K562 (cell line): Measurements from ENCODE around the gene CPZ. TPM values are rescaled to one million over a fixed set of nuclear protein-coding genes. Genes with fewer than 3 reads are reported as not detected.

Experiments used
- ATAC-seq: fragments of 200-7000 bp; cut with Tn5 transposase; 3 replicates; pipeline ENCODE4 v1.9.1; 2020; ENCODE audit warnings: moderate library complexity
- BruUV-seq: library from RNA; stranded (reverse); fragments of 400-500 nt; replicated peaks from 2 replicates; lab custom pipeline; 2021; lab: Mats Ljungman, UMichigan
- CTCF ChIA-PET: fragments of 300-600 bp; formaldehyde crosslinking; extraction: SDS; loops from one replicate; lab custom pipeline; 2021; ENCODE audit warnings: low intra/inter-chr PET ratio; lab: Yijun Ruan, JAX
- POLR2A ChIA-PET: fragments of 300-600, 350-650 bp; sonication (Branson Sonifier 250); formaldehyde crosslinking; extraction: SDS; loops from one replicate; lab custom pipeline; 2021; ENCODE audit warnings: antibody characterized with exemption, inconsistent platforms; lab: Yijun Ruan, JAX
- DNase-seq, 4 experiments: peaks; one replicate each; pipeline versions ENCODE4 v3.0.0 to v3.0.0-alpha.2; 2011 to 2018; ENCODE audit warnings: low spot score in 3 of 4, mixed read lengths in 3 of 4; ENCODE audit errors: extremely low read depth in 1 of 4
- FAIRE-seq: peaks from 2 replicates; lab custom pipeline; 2011; peaks lifted over from hg19 to GRCh38; lab: Jason Lieb, UNC
- H2AFZ ChIP-seq: 2 replicates; pipeline ENCODE4 v1.6.0; 2011; ENCODE audit warnings: low read depth, low read length, control low read depth, inconsistent platforms
- H3K27ac ChIP-seq: fragments of 200-600 bp; 3 replicates; pipeline ENCODE4 v1.8.0; 2011; ENCODE audit warnings: low read depth, mild to moderate bottlenecking, control low read depth, inconsistent platforms, low read length, moderate library complexity, mixed read lengths; ENCODE audit errors: extremely low read depth
- H3K27me3 ChIP-seq, 2 experiments: fragments of 300-600 bp in 1 of 2; 2 replicates in 1 of 2; 3 replicates in 1 of 2; pipeline versions ENCODE4 v1.6.0 to v1.8.0; 2011; ENCODE audit warnings: inconsistent platforms in 2 of 2, low read length in 2 of 2, mild to moderate bottlenecking in 1 of 2, mixed read lengths in 1 of 2, moderate library complexity in 1 of 2; ENCODE audit not compliant: control insufficient read depth in 2 of 2, insufficient read depth in 2 of 2
- H3K36me3 ChIP-seq: fragments of 300-600 bp; 3 replicates; pipeline ENCODE4 v1.8.0; 2011; ENCODE audit warnings: mild to moderate bottlenecking, low read length, inconsistent platforms; ENCODE audit not compliant: control insufficient read depth, insufficient read depth
- H3K4me1 ChIP-seq, 2 experiments: fragments of 200-600 bp in 1 of 2; replicated peaks in 1 of 2; 2 replicates in 1 of 2; 3 replicates in 1 of 2; pipeline versions ENCODE4 v1.5.1 to v1.8.0; 2011; ENCODE audit warnings: inconsistent platforms in 2 of 2, low read length in 2 of 2, mild to moderate bottlenecking in 1 of 2, mixed read lengths in 1 of 2, moderate library complexity in 1 of 2; ENCODE audit not compliant: control insufficient read depth in 2 of 2, insufficient read depth in 2 of 2
- H3K4me2 ChIP-seq: 2 replicates; pipeline ENCODE4 v1.6.1; 2011; ENCODE audit warnings: low read length, control low read depth, inconsistent platforms, mixed read lengths; ENCODE audit not compliant: insufficient read depth
- H3K4me3 ChIP-seq: fragments of 200-600 bp; sonication (generic), shearing (Covaris generic); 2 replicates; pipeline ENCODE4 v1.5.1; 2016; ENCODE audit warnings: control low read depth, inconsistent platforms
- H3K79me2 ChIP-seq: fragments of 200-600 bp; 3 replicates; pipeline ENCODE4 v1.8.0; 2011; ENCODE audit warnings: low read length, inconsistent platforms; ENCODE audit not compliant: control insufficient read depth, insufficient read depth
- H3K9ac ChIP-seq, 2 experiments: 2 replicates each; pipeline versions ENCODE4 v1.6.0 to v1.6.1; 2011; ENCODE audit warnings: low read depth in 2 of 2, low read length in 2 of 2, control low read depth in 1 of 2, inconsistent platforms in 1 of 2, mild to moderate bottlenecking in 1 of 2, mixed read lengths in 1 of 2; ENCODE audit not compliant: insufficient read depth in 1 of 2
- H3K9me1 ChIP-seq: one replicate; pipeline ENCODE4 v1.6.0; 2011; ENCODE audit warnings: inconsistent platforms, mild to moderate bottlenecking, low read length, moderate library complexity; ENCODE audit not compliant: control insufficient read depth, insufficient read depth
- H3K9me3 ChIP-seq: replicated peaks from 2 replicates; pipeline ENCODE4 v1.5.1; 2011; ENCODE audit warnings: low read depth, low read length, inconsistent platforms; ENCODE audit not compliant: control insufficient read depth, insufficient read depth
- H4K20me1 ChIP-seq: replicated peaks from 2 replicates; pipeline ENCODE4 v1.6.1; 2011; ENCODE audit warnings: low read length, inconsistent platforms, mixed read lengths; ENCODE audit not compliant: control insufficient read depth, insufficient read depth
- GTF2A2 ChIP-seq: IDR thresholded peaks from 2 replicates; pipeline ENCODE4 v1.6.1; 2016; ENCODE audit warnings: mild to moderate bottlenecking, missing genetic modification characterization, missing compliant biosample characterization
- KLF6 ChIP-seq: fragments of 250-450 bp; sonication (Bioruptor Pico); IDR thresholded peaks from 2 replicates; pipeline ENCODE4 v1.4.0; 2020; ENCODE audit warnings: mild to moderate bottlenecking, moderate library complexity, borderline replicate concordance
- NBN ChIP-seq: fragments of 450-650 bp; IDR thresholded peaks from 2 replicates; pipeline ENCODE4 v1.6.1; 2016; ENCODE audit warnings: low read depth, mild to moderate bottlenecking
- NR3C1 ChIP-seq: sonication (generic); formaldehyde crosslinking; IDR thresholded peaks from 2 replicates; pipeline ENCODE4 v1.8.1; 2022; ENCODE audit warnings: missing genetic modification reagents
- NUFIP1 ChIP-seq: fragments of 450-650 bp; IDR thresholded peaks from 2 replicates; pipeline ENCODE4 v1.6.1; 2018; ENCODE audit not compliant: partially characterized antibody
- ZBTB1 ChIP-seq: sonication (generic); formaldehyde crosslinking; IDR thresholded peaks from 2 replicates; pipeline ENCODE4 v1.8.1; 2023; ENCODE audit warnings: missing genetic modification reagents, low read depth, mild to moderate bottlenecking, borderline replicate concordance
- ZNF24 ChIP-seq: fragments of 450-650 bp; IDR thresholded peaks from 2 replicates; pipeline ENCODE4 v1.6.1; 2016
- ZNF589 ChIP-seq: fragments of 200-800 bp; sonication (Bioruptor generic); IDR thresholded peaks from 2 replicates; pipeline ENCODE4 v1.6.1; 2016; ENCODE audit warnings: low read depth, missing genetic modification characterization, missing compliant biosample characterization
- WGBS: fragments of 100-300 bp; shearing (Covaris generic); methylation state at CpG from one replicate; pipeline ENCODE4 v1.1.6; 2016; ENCODE audit warnings: low coverage, mixed read lengths; ENCODE audit not compliant: insufficient coverage; ENCODE audit errors: missing lambda C conversion rate; 5-methylcytosine and 5-hydroxymethylcytosine counted together
- in situ Hi-C: fragments of 300-500 bp; cut with MboI; formaldehyde crosslinking; loops from 4 replicates; pipeline ENCODE4 v1.15.0; 2018; ENCODE audit warnings: inconsistent platforms, mixed read lengths
- intact Hi-C: fragments of 100-400 bp; cut with micrococcal nuclease; formaldehyde crosslinking; loops from 2 replicates; pipeline ENCODE4 v1.14.2; 2022
- polyA plus RNA-seq, 8 experiments: library from polyadenylated mRNA; depleted of rRNA in 4 of 8; stranded (reverse) in 5 of 8; unstranded in 3 of 8; fragments of >200 nt; fragmentation: Nextera tagmentation in 2 of 8; fragmentation: Illumina TruSeq in 1 of 8; extraction: Ambion mirVana in 2 of 8; extraction: Trizol in 1 of 8; gene quantifications; 2 replicates each; pipeline versions ENCODE4 v1.2.1 to v1.2.3, GENCODE V29; 2011 to 2014; ENCODE audit warnings: inconsistent platforms in 1 of 8, missing spikeins in 1 of 8
- total RNA-seq, 7 experiments: library from RNA; depleted of rRNA in 6 of 7; stranded (reverse); fragments of >200 nt in 6 of 7; fragmentation: Illumina TruSeq in 2 of 7; extraction: Trizol in 2 of 7; gene quantifications; 2 replicates each; pipeline versions ENCODE4 v1.2.1 to v1.2.3, GENCODE V29; 2011 to 2021; ENCODE audit warnings: low replicate concordance in 1 of 7
- TF ChIP-seq, protein P1 (sequence below): fragments of 250-450 bp; sonication (Bioruptor Pico); IDR thresholded peaks from 2 replicates; pipeline ENCODE4 v1.4.0; 2020; ENCODE audit warnings: mild to moderate bottlenecking, moderate library complexity

CPZ gene
- total and polyA plus RNA-seq, 9 of the 15 experiments (the other 6 are each of a cell fraction or from before 2014, with no cell fraction given), result 0.06 to 2.2 (median 1.2) TPM; not detected in 1

- Histone ChIP-seq H3K9me1 (no peaks in the 10 kb centered on the region), H4K20me1 (no peaks in the 10 kb centered on the region), H3K4me3 (no peak overlapping the region), H3K36me3 (no peaks in the 10 kb centered on the region), H3K27ac (no peak overlapping the region), H3K9ac (no peak overlapping the region), H3K79me2 (no peaks in the 10 kb centered on the region), H3K27me3 (peaks cover 0 to 6% of the 10 kb centered on the region in 2 experiments; a peak in 1 of 5 replicates), H3K4me2 (no peak overlapping the region), H2AFZ (no peak overlapping the region), H3K9me3 (no peaks in the 10 kb centered on the region), H3K4me1 (peaks cover 0 to 14% of the 10 kb centered on the region in 2 experiments; a peak in 2 of 5 replicates)
- CTCF ChIA-PET, result no interaction called here
- FAIRE-seq, result no peak
- intact Hi-C loops, result no loop called here
- in situ Hi-C loops, result no loop called here
- no peak for ATAC-seq
- no peak for DNase-seq
- no TSS peak for BruUV-seq
- POLR2A ChIA-PET, result interaction anchor here (0.6 to 0.7 kb wide), 3 partner anchors 44 to 345 kb away, joined by 3 to 4 read pairs (median 3); no protein-coding TSS in a partner anchor
- TF ChIP-seq NUFIP1, result no peak
- peak; percentile 96 for TF ChIP-seq ZNF24
- no peak for TF ChIP-seq ZNF589 (CRISPR knock-in tag)
- 30% methylated on average over 8 of the region's 8 CpGs for WGBS
These were observed 18.5 kb downstream of the CPZ start for GRCh38 chr4:8610858-8611616.

GRCh38 chr4:8612646-8613045, 20.1 kb downstream of the CPZ start:
- FAIRE-seq, result no peak
- BruUV-seq, result no TSS peak
- ATAC-seq, result no peak
- CTCF ChIA-PET, result no interaction called here
- H3K9me1 ChIP-seq, result no peaks in the 10 kb centered on the region
- H3K9me3 ChIP-seq, result no peaks in the 10 kb centered on the region
- in situ Hi-C loops, result no loop called here
- POLR2A ChIA-PET, result interaction anchor here (0.6 kb wide), 1 partner anchor 38 kb away, joined by 3 read pairs; no protein-coding TSS in a partner anchor
- intact Hi-C loops, result no loop called here
- peaks cover 0 to 2% of the 10 kb centered on the region in 2 experiments; a peak in 2 of 5 replicates for H3K4me1 ChIP-seq
- WGBS, result 45% methylated on average over 8 of the region's 8 CpGs
- no peak overlapping the region for H3K4me2 ChIP-seq
- H3K4me3 ChIP-seq, result no peak overlapping the region
- peaks cover 0 to 16% of the 10 kb centered on the region in 2 experiments; a peak in 2 of 5 replicates for H3K27me3 ChIP-seq
- no peak overlapping the region for H2AFZ ChIP-seq
- no peaks in the 10 kb centered on the region for H3K36me3 ChIP-seq
- H3K27ac ChIP-seq, result no peak overlapping the region
- no peak for DNase-seq
- H4K20me1 ChIP-seq, result no peaks in the 10 kb centered on the region
- no peaks in the 10 kb centered on the region for H3K79me2 ChIP-seq
- no peak overlapping the region; a peak in 1 of 4 replicates for H3K9ac ChIP-seq
- TF ChIP-seq KLF6 (CRISPR knock-in tag) (no peak), NBN (no peak), ZBTB1 (CRISPR knock-in tag) (no peak), GTF2A2 (no peak), NR3C1 (CRISPR knock-in tag) (no peak)
- TF ChIP-seq, protein P1, sequence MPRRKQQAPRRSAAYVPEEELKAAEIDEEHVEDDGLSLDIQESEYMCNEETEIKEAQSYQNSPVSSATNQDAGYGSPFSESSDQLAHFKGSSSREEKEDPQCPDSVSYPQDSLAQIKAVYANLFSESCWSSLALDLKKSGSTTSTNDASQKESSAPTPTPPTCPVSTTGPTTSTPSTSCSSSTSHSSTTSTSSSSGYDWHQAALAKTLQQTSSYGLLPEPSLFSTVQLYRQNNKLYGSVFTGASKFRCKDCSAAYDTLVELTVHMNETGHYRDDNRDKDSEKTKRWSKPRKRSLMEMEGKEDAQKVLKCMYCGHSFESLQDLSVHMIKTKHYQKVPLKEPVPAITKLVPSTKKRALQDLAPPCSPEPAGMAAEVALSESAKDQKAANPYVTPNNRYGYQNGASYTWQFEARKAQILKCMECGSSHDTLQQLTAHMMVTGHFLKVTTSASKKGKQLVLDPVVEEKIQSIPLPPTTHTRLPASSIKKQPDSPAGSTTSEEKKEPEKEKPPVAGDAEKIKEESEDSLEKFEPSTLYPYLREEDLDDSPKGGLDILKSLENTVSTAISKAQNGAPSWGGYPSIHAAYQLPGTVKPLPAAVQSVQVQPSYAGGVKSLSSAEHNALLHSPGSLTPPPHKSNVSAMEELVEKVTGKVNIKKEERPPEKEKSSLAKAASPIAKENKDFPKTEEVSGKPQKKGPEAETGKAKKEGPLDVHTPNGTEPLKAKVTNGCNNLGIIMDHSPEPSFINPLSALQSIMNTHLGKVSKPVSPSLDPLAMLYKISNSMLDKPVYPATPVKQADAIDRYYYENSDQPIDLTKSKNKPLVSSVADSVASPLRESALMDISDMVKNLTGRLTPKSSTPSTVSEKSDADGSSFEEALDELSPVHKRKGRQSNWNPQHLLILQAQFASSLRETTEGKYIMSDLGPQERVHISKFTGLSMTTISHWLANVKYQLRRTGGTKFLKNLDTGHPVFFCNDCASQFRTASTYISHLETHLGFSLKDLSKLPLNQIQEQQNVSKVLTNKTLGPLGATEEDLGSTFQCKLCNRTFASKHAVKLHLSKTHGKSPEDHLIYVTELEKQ (CRISPR knock-in tag), result no peak
